Activated naive CD8-positive, alpha-beta T cell treated with anti-CD3 and anti-CD28 coated beads for 36 hours (primary cell): ENCODE measurements around the gene TXNDC16. TPM values are rescaled to one million over a fixed set of nuclear protein-coding genes. Genes with fewer than 3 reads are reported as not detected.
"Not testable (repeated sequence)": the region's sequence is repeated elsewhere in the genome, so short reads cannot be mapped to it uniquely, and the experiment has no call there.

Source experiments
- DNase-seq: peaks from one replicate; pipeline ENCODE4 v3.0.0; 2021
- H3K27ac Mint-ChIP-seq: one replicate; pipeline ENCODE4 v1.8.0; 2022; ENCODE audit warnings: mild to moderate bottlenecking, moderate library complexity, mixed read lengths
- H3K27me3 Mint-ChIP-seq: one replicate; pipeline ENCODE4 v1.8.0; 2022; ENCODE audit warnings: mild to moderate bottlenecking, mixed read lengths
- H3K36me3 Mint-ChIP-seq: one replicate; pipeline ENCODE4 v1.8.0; 2021; ENCODE audit warnings: mild to moderate bottlenecking, mixed read lengths
- H3K4me1 Mint-ChIP-seq: one replicate; pipeline ENCODE4 v1.8.0; 2021; ENCODE audit warnings: mixed read lengths
- H3K4me3 Mint-ChIP-seq: one replicate; pipeline ENCODE4 v1.8.0; 2022; ENCODE audit warnings: mild to moderate bottlenecking, moderate library complexity, mixed read lengths
- H3K9me3 Mint-ChIP-seq: one replicate; pipeline ENCODE4 v1.8.0; 2022; ENCODE audit warnings: mixed read lengths
- total RNA-seq, 2 experiments: library from RNA; stranded (reverse); gene quantifications; one replicate each; pipeline ENCODE4 v1.2.3, GENCODE V29; 2021

The TXNDC16 gene
- total RNA-seq, 2 experiments from 2014 or later, result 6.6 to 8.1 TPM

GRCh38 chr14:52513249-52513648, 39.1 kb downstream of the TXNDC16 start:
- Mint-ChIP-seq H3K4me1 (no peaks in the 10 kb centered on the region), H3K27ac (no peak overlapping the region)

DNA sequence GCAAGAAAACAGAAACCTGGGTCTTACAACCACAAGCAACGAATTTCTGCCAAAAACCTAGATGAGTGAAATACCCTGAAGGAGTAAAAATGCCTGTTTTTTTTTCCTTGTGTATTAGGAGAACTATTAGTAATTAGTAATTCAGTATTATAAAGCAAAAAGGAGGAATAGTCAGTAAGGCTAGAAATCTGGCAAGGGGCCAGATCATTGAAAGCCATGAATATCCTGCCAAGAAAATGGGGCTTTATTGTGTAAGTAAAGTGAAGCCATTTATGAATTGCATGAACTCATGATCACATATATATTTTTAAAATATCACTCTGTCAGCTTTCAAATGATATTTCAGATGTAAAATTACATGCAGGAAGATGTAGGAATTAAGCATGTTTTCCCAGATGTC, 57.9 kb downstream of the TXNDC16 start:
- peaks cover 35% of the 10 kb centered on the region for H3K36me3 Mint-ChIP-seq
- peaks cover 12% of the 10 kb centered on the region for H3K9me3 Mint-ChIP-seq

More at GRCh38 chr14:52513249-52513648, 39.1 kb downstream of the TXNDC16 start:
- peaks cover 9% of the 10 kb centered on the region for H3K36me3 Mint-ChIP-seq
- H3K27me3 Mint-ChIP-seq, result no peaks in the 10 kb centered on the region
- no peak overlapping the region for H3K4me3 Mint-ChIP-seq
- DNase-seq, result no peak
- H3K9me3 Mint-ChIP-seq, result peaks cover under 1% of the 10 kb centered on the region

GRCh38 chr14:52485350-52485960, 66.8 kb downstream of the TXNDC16 start:
- DNase-seq, result no peak
- Mint-ChIP-seq H3K27me3 (no peaks in the 10 kb centered on the region), H3K4me1 (no peaks in the 10 kb centered on the region)

More for the DNA sequence above, 57.9 kb downstream of the TXNDC16 start:
- no peak for DNase-seq
- no peak overlapping the region for H3K4me3 Mint-ChIP-seq
- H3K27me3 Mint-ChIP-seq, result no peaks in the 10 kb centered on the region
- H3K4me1 Mint-ChIP-seq, result no peaks in the 10 kb centered on the region
- no peak overlapping the region for H3K27ac Mint-ChIP-seq

DNA sequence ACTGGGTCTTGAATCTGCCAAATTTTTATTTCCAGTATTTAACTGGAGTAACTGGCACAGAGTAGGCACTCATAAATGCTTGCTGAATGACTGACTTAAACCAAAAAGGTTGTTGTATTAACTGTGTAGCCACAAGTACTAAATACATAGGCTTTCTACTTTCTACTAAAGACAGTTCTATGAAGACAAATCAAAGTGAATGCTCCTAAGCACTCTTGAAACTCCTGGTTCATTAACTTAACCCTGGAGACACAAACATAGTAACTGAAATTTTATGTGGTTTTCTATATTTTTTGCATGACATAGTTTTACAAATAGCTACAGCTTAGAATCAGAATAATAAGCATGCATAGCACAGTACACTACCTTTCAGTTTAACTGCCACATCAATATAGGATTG, 70.4 kb downstream of the TXNDC16 start:
- DNase-seq, result no peak
- Mint-ChIP-seq H3K27ac (no peak overlapping the region), H3K4me3 (no peak overlapping the region), H3K9me3 (peaks cover 4% of the 10 kb centered on the region), H3K27me3 (no peaks in the 10 kb centered on the region), H3K36me3 (peaks cover 27% of the 10 kb centered on the region), H3K4me1 (no peaks in the 10 kb centered on the region)

More at GRCh38 chr14:52485350-52485960, 66.8 kb downstream of the TXNDC16 start:
- H3K27ac Mint-ChIP-seq, result no peak overlapping the region
- no peak overlapping the region for H3K4me3 Mint-ChIP-seq
- peaks cover 11% of the 10 kb centered on the region for H3K36me3 Mint-ChIP-seq
- H3K9me3 Mint-ChIP-seq, result no peaks in the 10 kb centered on the region

DNA sequence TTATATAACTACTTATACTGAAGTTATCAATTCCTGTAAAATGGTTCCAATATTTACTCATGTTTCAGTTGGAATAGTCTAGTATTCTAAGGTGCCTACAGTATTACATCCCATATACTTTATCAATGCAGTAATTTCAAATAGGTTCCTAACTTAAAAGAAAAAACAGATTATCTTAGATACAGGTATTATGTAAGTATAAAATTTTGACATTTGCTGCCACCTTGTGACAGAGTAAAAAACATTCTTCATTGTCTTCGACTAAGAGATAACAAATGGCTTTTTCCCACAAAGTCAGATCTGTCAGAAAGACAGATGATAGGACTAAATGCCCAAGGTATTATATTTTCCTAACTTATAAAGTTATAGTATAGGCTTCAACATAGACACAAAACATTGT, 78.7 kb downstream of the TXNDC16 start:
- Mint-ChIP-seq H3K4me3 (no peak overlapping the region), H3K27me3 (no peaks in the 10 kb centered on the region), H3K36me3 (peaks cover 32% of the 10 kb centered on the region), H3K27ac (no peak overlapping the region), H3K4me1 (no peaks in the 10 kb centered on the region), H3K9me3 (peaks cover 9% of the 10 kb centered on the region)
- no peak for DNase-seq

GRCh38 chr14:52472728-52473127, 79.6 kb downstream of the TXNDC16 start:
- Mint-ChIP-seq H3K4me3 (no peak overlapping the region), H3K36me3 (peaks cover 26% of the 10 kb centered on the region), H3K27me3 (no peaks in the 10 kb centered on the region), H3K4me1 (peaks cover 5% of the 10 kb centered on the region), H3K27ac (no peak overlapping the region), H3K9me3 (peaks cover 9% of the 10 kb centered on the region)
- no peak for DNase-seq

DNA sequence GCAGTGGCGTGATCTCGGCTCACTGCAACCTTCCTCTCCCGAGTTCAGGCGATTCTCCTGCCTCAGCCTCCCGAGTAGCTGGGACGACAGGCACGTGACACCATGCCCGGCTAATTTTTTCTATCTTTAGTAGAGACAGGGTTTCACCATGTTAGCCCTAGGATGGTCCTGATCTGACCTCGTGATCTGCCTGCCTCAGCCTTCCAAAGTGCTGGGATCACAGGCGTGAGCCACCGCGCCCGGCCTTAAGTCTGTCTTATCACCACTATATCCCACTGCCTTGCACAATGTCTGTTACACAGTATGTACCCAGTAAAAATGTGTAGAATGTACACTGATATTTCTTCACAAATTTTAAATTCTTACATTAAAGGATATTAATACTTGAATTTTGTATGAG, 80.1 kb downstream of the TXNDC16 start:
- H3K9me3 Mint-ChIP-seq, H3K4me1 Mint-ChIP-seq, H3K27ac Mint-ChIP-seq, H3K4me3 Mint-ChIP-seq, DNase-seq, H3K27me3 Mint-ChIP-seq: not testable (repeated sequence)
- H3K36me3 Mint-ChIP-seq, result peaks cover 25% of the 10 kb centered on the region

- H3K27ac Mint-ChIP-seq, result no peak overlapping the region
These were observed 84.6 kb downstream of the TXNDC16 start for GRCh38 chr14:52467515-52468266.

DNA sequence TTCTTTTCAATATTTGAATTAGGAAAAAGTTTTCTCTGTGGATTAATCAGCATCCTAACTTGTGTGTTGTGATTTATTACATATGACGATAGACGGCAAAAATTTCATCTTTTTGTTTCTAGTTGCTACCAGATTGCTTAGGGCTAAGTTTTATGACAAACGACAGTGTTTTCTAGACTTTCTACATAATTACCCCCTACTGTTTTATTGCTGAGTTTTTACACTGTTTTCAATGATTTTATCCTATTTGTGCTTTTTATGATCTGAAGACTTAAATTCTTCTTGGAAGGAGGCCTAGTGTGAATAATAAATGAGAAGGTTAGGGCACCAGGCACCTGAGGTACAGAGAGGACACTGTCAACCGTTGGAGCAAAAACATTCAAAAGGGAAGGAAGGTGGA, 88.1 kb downstream of the TXNDC16 start:
- H3K27ac Mint-ChIP-seq, result no peak overlapping the region
- no peaks in the 10 kb centered on the region for H3K27me3 Mint-ChIP-seq
- H3K36me3 Mint-ChIP-seq, result peaks cover 27% of the 10 kb centered on the region
- H3K4me1 Mint-ChIP-seq, result peaks cover 9% of the 10 kb centered on the region
- peaks cover 5% of the 10 kb centered on the region for H3K9me3 Mint-ChIP-seq
- no peak overlapping the region for H3K4me3 Mint-ChIP-seq
- DNase-seq, result no peak

More at GRCh38 chr14:52467515-52468266, 84.6 kb downstream of the TXNDC16 start:
- peaks cover 9% of the 10 kb centered on the region for H3K4me1 Mint-ChIP-seq
- no peaks in the 10 kb centered on the region for H3K9me3 Mint-ChIP-seq
- peaks cover 11% of the 10 kb centered on the region for H3K36me3 Mint-ChIP-seq
- DNase-seq, result no peak
- H3K27me3 Mint-ChIP-seq, result no peaks in the 10 kb centered on the region
- H3K4me3 Mint-ChIP-seq, result no peak overlapping the region

GRCh38 chr14:52463375-52463774, 88.9 kb downstream of the TXNDC16 start:
- H3K9me3 Mint-ChIP-seq, result peaks cover 5% of the 10 kb centered on the region
- no peak overlapping the region for H3K27ac Mint-ChIP-seq

DNA sequence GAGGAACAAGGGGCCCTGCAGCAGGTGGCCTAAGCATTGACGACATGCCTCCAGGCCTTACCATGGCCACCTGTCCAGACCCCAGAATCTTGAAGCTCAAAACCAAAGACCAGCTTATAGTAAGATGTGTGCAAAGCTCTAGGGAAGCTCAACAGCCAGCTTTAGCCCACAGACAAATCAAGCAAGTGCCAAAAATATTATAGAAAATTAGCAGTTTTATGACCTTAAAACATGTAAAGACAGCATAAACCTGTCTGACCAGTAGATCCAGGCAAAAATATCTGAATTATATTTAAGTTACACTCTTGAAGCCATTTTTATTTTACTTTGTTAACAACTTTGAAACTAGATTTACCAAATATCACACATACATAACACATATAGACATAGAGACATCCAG, 90.6 kb downstream of the TXNDC16 start:
- H3K4me1 Mint-ChIP-seq, result peaks cover 9% of the 10 kb centered on the region
- H3K36me3 Mint-ChIP-seq, result peaks cover 34% of the 10 kb centered on the region
- no peak overlapping the region for H3K27ac Mint-ChIP-seq
- peaks cover 5% of the 10 kb centered on the region for H3K9me3 Mint-ChIP-seq
- no peak for DNase-seq
- H3K4me3 Mint-ChIP-seq, result no peak overlapping the region
- H3K27me3 Mint-ChIP-seq, result no peaks in the 10 kb centered on the region

More at GRCh38 chr14:52463375-52463774, 88.9 kb downstream of the TXNDC16 start:
- H3K4me1 Mint-ChIP-seq, result peaks cover 8% of the 10 kb centered on the region
- no peak for DNase-seq
- no peaks in the 10 kb centered on the region for H3K27me3 Mint-ChIP-seq
- no peak overlapping the region for H3K4me3 Mint-ChIP-seq
- H3K36me3 Mint-ChIP-seq, result peaks cover 29% of the 10 kb centered on the region

DNA sequence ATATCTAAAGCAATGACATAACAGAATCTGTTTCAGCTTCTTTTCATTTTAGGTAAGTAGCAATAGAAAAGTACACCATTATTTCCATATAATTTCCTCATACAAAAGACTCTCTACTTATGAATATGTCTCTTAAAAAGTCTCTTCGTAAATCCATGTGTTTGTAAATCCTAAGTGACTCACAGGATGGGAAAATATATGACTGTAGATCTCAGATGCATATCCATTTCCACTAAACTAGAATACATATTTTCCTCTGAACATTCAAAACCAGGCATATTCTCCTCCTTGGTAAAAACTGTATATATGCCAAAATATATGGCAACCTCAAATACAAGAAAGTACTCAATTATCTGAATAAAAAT, 93.6 kb downstream of the TXNDC16 start:
- Mint-ChIP-seq H3K4me1 (peaks cover 8% of the 10 kb centered on the region), H3K27me3 (no peaks in the 10 kb centered on the region), H3K9me3 (peaks cover 5% of the 10 kb centered on the region), H3K4me3 (no peak overlapping the region), H3K36me3 (peaks cover 34% of the 10 kb centered on the region), H3K27ac (no peak overlapping the region)
- DNase-seq, result no peak

GRCh38 chr14:52457411-52457810, 94.9 kb downstream of the TXNDC16 start:
- Mint-ChIP-seq H3K4me3 (no peak overlapping the region), H3K9me3 (peaks cover 5% of the 10 kb centered on the region), H3K4me1 (peaks cover 8% of the 10 kb centered on the region), H3K27me3 (no peaks in the 10 kb centered on the region), H3K36me3 (peaks cover 34% of the 10 kb centered on the region), H3K27ac (no peak overlapping the region)
- DNase-seq, result no peak

GRCh38 chr14:52455291-52456088, 96.8 kb downstream of the TXNDC16 start:
- H3K27me3 Mint-ChIP-seq, result no peaks in the 10 kb centered on the region
- peaks cover 2% of the 10 kb centered on the region for H3K9me3 Mint-ChIP-seq
- DNase-seq, result no peak
- H3K36me3 Mint-ChIP-seq, result peaks cover 43% of the 10 kb centered on the region
- H3K4me1 Mint-ChIP-seq, result peaks cover 8% of the 10 kb centered on the region
- no peak overlapping the region for H3K4me3 Mint-ChIP-seq
- no peak overlapping the region for H3K27ac Mint-ChIP-seq

DNA sequence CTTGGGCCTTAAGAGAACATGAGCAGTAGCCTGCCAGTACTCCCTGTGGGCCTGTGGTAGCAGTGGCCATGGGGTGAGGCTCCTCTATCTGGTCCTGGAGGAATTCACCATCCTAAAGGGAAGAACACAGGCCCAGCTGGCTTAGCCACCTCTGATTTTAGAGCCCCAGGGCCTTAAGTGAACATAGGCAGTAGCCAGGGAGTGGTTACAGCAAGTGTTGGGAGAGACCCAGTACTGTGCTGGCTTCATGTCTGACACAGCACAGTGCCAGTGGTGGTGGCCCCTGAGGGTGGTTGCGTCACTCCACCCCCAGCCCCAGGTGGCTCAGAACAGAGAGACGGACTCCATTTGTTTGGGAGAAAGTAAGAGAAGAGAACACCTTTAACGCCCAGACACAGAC, 105.1 kb downstream of the TXNDC16 start:
- Mint-ChIP-seq H3K27me3 (no peaks in the 10 kb centered on the region), H3K4me3 (no peak overlapping the region), H3K9me3 (peaks cover 13% of the 10 kb centered on the region), H3K4me1 (peaks cover 4% of the 10 kb centered on the region), H3K36me3 (peaks cover 56% of the 10 kb centered on the region), H3K27ac (no peak overlapping the region)
- DNase-seq, result no peak
